Measurements from ENCODE around the gene CT45A9. TPM values are rescaled to one million over a fixed set of nuclear protein-coding genes. Genes with fewer than 3 reads are reported as not detected.
"Not testable (repeated sequence)": the region's sequence is repeated elsewhere in the genome, so short reads cannot be mapped to it uniquely, and the experiment has no call there.

CT45A9 gene, protein sequence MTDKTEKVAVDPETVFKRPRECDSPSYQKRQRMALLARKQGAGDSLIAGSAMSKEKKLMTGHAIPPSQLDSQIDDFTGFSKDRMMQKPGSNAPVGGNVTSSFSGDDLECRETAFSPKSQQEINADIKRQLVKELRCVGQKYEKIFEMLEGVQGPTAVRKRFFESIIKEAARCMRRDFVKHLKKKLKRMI
- total RNA-seq (not detected), polyA plus RNA-seq (not detected)

DNA sequence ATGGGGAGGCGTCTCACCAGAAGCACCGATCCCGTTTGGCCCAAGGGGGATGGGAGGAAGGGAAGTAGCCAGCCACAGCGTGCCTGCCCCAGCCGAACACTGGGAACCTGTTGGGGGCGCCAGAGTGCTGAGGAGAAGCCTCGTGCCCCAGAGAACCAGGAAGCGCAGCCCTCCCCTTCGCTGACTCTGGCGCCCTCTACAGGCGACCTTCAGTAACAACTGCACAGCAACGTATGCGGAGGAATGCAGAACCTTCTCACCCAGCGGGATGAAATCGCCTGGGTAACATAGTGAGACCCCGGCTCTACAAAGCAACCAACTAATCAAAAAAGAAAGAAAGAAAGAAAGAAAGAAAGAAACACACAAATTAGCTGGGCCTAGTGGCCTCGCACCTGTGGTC lies at the start of gene CT45A9:
CT45A9 (minus strand) TSS at position 101 of the 400 bp plus-strand sequence. CDS start 3,751 bp downstream, outside the sequence.
- intact Hi-C loops (cut with DNase I); H3K27me3 ChIP-seq; FAIRE-seq; H3K4me1 ChIP-seq; H3K4me3 ChIP-seq; DNase-seq; ATAC-seq; H3K36me3 ChIP-seq; H3K9me3 ChIP-seq; H3K27ac ChIP-seq: not testable (repeated sequence)
- WGBS, 2 donors, result no CpG with 5 or more reads among the region's 17 CpGs

DNA sequence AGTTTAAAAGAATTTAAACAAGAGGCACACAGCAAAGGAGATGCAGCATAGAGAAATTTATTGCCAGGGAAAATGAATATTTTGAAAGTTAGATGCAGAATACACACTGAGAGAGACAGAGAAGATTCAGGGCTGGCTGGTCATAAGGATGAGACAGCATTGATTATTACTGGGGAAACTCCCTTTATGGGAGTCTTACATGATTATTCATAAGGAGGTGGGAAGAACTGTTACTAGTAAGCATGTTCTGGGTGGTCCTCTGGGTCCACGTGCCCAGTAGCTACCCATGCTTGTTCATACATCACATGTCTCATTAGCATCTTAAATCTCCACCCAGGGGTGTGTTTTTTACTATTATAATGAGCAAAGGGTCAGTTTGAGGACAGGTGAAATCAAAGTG lies 48.9 kb upstream of the CT45A9 start:
- ATAC-seq; H3K9me3 ChIP-seq; FAIRE-seq; H3K4me1 ChIP-seq; H3K4me3 ChIP-seq; H3K27me3 ChIP-seq; intact Hi-C loops (cut with DNase I); H3K27ac ChIP-seq; H3K36me3 ChIP-seq; DNase-seq: not testable (repeated sequence)
- 25 to 32% methylated on average over 1 of the region's 1 CpG for WGBS, 2 donors

- ATAC-seq (no peak), FAIRE-seq (no peak), DNase-seq (no peak)
- 67 to 75% methylated on average over 5 of the region's 5 CpGs for WGBS, 2 donors
- intact Hi-C loops (cut with DNase I), result no loop called here
- no peak overlapping the region for H3K27ac ChIP-seq
- no peaks in the 10 kb centered on the region for H3K4me1 ChIP-seq
- H3K36me3 ChIP-seq, result no peaks in the 10 kb centered on the region
- TF ChIP-seq, protein P1, sequence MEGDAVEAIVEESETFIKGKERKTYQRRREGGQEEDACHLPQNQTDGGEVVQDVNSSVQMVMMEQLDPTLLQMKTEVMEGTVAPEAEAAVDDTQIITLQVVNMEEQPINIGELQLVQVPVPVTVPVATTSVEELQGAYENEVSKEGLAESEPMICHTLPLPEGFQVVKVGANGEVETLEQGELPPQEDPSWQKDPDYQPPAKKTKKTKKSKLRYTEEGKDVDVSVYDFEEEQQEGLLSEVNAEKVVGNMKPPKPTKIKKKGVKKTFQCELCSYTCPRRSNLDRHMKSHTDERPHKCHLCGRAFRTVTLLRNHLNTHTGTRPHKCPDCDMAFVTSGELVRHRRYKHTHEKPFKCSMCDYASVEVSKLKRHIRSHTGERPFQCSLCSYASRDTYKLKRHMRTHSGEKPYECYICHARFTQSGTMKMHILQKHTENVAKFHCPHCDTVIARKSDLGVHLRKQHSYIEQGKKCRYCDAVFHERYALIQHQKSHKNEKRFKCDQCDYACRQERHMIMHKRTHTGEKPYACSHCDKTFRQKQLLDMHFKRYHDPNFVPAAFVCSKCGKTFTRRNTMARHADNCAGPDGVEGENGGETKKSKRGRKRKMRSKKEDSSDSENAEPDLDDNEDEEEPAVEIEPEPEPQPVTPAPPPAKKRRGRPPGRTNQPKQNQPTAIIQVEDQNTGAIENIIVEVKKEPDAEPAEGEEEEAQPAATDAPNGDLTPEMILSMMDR (IDR thresholded peaks at IDR 0.05), result no peak
- H3K27me3 ChIP-seq, result no peaks in the 10 kb centered on the region
- H3K4me3 ChIP-seq, result no peak overlapping the region
- no peaks in the 10 kb centered on the region for H3K9me3 ChIP-seq
Measured at GRCh38 chrX:135914404-135914803, 42.8 kb upstream of the CT45A9 start.

GRCh38 chrX:135910251-135910650 lies 38.6 kb upstream of the CT45A9 start:
- Histone ChIP-seq H3K27me3 (no peaks in the 10 kb centered on the region), H3K4me1 (no peaks in the 10 kb centered on the region), H3K27ac (no peak overlapping the region), H3K36me3 (no peaks in the 10 kb centered on the region), H3K4me3 (no peak overlapping the region), H3K9me3 (no peaks in the 10 kb centered on the region)
- ATAC-seq (no peak), DNase-seq (no peak), FAIRE-seq (no peak)
- WGBS, 2 donors, result 47 to 53% methylated on average over 5 of the region's 5 CpGs
- TF ChIP-seq, protein P1 (IDR thresholded peaks at IDR 0.05), result no peak
- intact Hi-C loops (cut with DNase I), result no loop called here

DNA sequence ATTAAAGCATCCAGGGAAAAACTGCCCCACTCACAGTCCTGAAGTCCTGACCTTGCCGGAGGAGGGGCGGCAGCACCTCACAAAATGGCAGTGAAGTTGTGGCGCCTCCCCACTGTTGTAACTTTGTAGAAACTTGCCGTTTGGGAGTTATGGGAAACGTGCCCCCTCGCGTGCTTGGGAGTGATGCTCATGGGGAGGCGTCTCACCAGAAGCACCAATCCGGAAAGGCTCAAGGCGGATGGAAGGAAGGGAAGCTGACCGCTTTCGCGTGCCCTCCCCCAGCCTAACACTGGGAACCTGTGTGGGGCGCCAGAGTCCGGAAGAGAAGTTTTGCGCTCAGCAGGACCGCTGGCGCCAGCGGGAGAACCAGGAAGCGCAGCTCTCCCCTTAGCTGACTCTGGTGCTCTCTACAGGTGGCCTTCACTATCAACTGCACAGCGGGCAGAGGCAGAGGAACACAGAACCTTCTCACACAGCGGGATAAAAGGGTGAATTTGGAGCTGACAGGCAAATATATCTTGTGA lies 21.7 kb upstream of the CT45A9 start, which contains the start of the genes CT45A10 and SAGE1:
CT45A10 (minus strand) TSS at position 151 of the 524 bp plus-strand sequence. CDS start 8,100 bp downstream, outside the sequence.
SAGE1 (plus strand) TSS at position 423 of the 524 bp plus-strand sequence. CDS start 2,527 bp downstream, outside the sequence.
- ATAC-seq (no peak), FAIRE-seq (no peak), DNase-seq (no peak)
- Histone ChIP-seq H3K27ac (no peak within 1 kb of the TSS), H3K36me3 (no peaks in the 10 kb centered on the region), H3K27me3 (no peaks in the 10 kb centered on the region), H3K4me3 (no peak within 1 kb of the TSS), H3K4me1 (no peaks in the 10 kb centered on the region), H3K9me3 (no peaks in the 10 kb centered on the region)
- TF ChIP-seq, protein P1 (IDR thresholded peaks at IDR 0.05), result no peak
- intact Hi-C loops (cut with DNase I), result no loop called here
- WGBS, 2 donors, result 71 to 83% methylated on average over 22 of the region's 22 CpGs

DNA sequence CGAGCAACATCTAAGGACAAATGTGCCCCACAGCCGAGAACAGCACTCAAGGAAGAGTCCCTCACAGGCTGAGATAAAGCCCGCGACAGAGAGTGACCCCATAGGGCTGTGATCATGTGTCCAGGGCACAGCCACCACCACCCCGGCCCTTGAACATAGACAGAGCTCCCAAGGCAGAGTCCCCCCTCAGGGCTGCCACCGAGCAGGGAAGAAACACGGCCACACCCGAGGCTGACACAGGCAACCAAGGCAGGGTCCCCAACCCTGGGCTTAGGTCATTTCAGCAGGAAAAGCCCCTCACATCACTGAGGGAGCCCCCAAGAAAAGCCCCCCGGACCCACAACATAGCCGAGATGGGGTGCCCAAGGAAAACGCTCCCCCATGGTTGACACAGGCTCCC lies 21.2 kb upstream of the CT45A9 start:
- intact Hi-C loops (cut with DNase I), result no loop called here
- no peak overlapping the region for H3K27ac ChIP-seq
- no peaks in the 10 kb centered on the region for H3K4me1 ChIP-seq
- TF ChIP-seq, protein P1 (IDR thresholded peaks at IDR 0.05), result no peak
- no peak for FAIRE-seq
- 65 to 76% methylated on average over 11 of the region's 11 CpGs for WGBS, 2 donors
- H3K9me3 ChIP-seq, result no peaks in the 10 kb centered on the region
- no peak for DNase-seq
- no peaks in the 10 kb centered on the region for H3K27me3 ChIP-seq
- H3K36me3 ChIP-seq, result no peaks in the 10 kb centered on the region
- H3K4me3 ChIP-seq, result no peak overlapping the region
- ATAC-seq, result no peak

Measured in pancreas (tissue), 10 donors.